SHP77 (cell line): ENCODE data around the gene RNF26.
"Not testable (repeated sequence)": the region's sequence is repeated elsewhere in the genome, so short reads cannot be mapped to it uniquely, and the experiment has no call there.

Experiments used
- DNase-seq, 2 experiments: peaks; one replicate each; lab custom pipeline; 2025; lab: John Stamatoyannopoulos, UW

Gene RNF26

DNA sequence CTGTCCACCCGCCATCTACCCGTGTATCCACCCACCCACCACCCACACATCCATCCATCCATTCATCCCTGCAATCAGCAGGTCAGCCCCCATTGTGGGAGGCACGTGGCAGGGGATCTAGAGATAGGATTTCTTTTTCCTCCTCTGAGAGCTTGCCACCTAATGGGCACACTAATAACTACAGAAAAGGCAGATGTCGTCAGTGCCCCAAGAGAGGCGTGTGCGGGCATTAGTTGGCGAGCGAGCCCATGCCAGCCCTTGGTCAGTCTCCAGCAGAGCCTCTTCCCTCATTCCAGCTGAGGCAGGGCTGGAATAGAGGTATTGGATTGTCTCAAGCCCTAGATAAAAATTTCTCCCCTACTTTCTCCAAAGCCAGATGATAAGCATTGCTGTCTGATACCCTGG lies 37.5 kb downstream of the RNF26 start:
- no peak for DNase-seq

- no peak for DNase-seq
Measured at GRCh38 chr11:119372260-119373058, 38.1 kb downstream of the RNF26 start.

GRCh38 chr11:119373059-119373920 lies 39.0 kb downstream of the RNF26 start:
- DNase-seq = no peak

DNA sequence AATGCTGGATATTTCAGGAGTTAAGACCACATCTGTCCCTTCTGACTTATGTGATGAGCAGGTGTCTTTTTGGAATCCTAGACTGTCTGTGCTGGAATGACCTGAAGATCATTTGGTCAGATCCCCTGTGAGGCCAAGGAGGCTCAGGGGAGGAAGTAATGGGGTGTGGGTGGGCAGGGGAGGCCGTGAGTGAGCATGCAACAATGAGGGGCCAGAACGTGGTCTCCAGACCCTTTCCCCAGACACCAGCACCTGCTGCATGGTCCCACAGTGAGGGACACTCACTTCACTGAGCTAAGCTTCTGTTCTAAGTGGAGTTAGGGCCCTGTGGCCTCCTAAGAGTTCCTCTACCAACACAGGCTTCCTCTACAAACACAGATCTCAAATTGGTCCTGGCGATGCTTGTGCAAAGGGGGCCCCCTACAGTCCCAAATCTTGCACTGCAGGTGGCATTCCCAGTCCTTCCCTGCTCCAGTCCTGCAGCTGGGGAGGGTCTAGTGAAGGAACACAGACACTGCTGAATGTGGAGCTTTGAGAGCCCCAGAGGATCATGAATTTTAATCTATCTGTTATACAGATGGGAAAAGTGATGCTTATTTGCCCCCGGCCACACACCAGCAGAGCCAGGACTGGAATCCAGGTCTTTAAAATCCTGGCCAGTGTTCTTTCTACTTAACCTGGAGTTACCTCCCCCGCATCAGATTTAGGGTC lies 39.7 kb downstream of the RNF26 start:
- peak; percentile 66 to 67 for DNase-seq

- no peak for DNase-seq
Measured at GRCh38 chr11:119374632-119375336, 40.5 kb downstream of the RNF26 start.

GRCh38 chr11:119375337-119376196 lies 41.2 kb downstream of the RNF26 start:
- no peak for DNase-seq

DNA sequence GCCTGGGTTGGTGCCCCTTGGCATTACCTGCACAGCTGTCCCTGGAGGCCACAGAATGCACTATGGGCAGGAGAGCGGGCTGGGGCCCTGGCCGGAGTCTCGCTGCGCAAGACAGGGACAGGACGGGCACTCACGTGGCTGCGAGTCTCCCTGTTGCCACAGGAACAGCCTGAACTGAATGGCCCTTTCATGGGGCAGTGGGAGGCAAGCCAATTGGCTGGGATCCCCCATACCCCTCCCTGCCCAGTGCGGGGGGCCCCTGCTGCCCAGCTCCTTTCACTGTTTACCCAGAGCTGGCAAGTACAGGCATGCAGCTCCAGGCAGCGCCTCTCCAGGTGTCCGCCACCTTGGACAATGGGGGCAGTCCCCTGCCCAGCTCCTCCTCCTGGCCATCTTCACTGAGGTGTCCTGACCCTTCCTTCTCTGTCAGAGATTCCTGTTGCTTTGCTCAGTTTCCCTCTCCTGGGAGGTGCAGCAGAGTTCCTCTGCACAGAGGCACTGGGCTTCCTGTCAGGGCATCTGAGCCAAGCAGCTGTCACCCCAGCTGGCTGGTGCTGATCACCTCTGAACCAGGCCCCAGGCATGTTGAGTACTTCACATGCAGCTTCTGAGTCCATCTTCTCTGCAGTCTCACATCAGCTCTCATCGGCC lies 42.0 kb downstream of the RNF26 start:
- peak; percentile 64 to 68 for DNase-seq

- no peak for DNase-seq
Measured at GRCh38 chr11:119377112-119377901, 43.0 kb downstream of the RNF26 start.

GRCh38 chr11:119377961-119378667 lies 43.8 kb downstream of the RNF26 start:
- no peak for DNase-seq

GRCh38 chr11:119378851-119379465 lies 44.6 kb downstream of the RNF26 start:
- DNase-seq = no peak

GRCh38 chr11:119380160-119380826 lies 46.0 kb downstream of the RNF26 start:
- DNase-seq = no peak

DNA sequence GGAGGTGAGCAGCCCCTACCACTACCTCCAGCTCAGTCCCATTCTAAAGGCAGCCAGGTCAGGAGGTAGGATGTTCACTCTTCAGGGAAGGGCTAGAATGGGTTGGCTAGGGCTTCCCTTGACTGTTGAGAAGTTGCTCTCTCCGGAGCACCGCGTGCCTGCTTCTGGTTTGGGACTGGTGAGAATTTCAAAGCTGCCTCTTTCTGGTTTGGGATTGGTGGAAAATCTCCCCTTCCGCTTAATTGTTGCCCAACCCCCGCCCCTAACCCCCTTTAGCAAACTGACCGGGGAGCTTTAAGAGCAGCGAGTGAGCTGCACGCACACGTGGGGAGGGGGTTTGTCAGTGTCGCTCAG lies 46.5 kb downstream of the RNF26 start:
- no peak for DNase-seq

DNA sequence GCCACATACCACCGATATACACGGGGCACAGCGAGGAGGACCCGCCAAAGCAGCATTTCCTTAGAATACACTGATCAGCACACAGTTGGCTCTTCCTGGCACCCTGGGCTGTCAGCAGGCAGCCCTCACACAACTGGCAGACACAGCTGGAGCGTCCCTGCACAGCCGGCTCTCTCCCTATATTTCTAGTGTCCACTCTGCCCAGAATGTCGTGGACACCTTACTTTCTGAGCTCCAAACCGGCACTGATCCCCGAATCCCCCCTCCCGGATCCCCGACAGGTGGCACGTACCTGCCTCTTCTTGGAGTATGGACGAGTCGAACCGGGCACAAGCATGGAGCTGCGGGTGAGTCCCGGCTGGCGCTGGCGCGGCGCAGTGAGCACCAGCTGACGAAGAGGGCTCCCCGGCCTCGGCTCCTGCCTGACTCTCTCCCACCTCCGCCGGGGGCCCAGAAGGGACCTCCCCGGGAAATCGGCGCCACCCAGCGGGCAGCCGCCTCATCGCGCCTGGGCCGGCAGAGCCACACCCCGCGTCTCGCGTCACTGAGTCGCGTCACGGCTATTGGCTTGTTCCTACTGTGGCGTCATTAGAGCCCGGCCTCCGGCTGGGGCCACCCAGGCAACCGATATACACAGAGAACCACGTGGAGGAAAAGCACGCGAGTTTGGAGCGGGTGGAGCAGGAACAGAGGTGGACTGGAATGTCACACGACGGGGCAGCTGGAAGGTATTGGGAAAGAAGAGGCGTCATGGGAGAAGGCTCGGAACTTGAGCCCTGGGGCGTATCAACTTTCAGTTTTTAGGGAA lies 47.1 kb downstream of the RNF26 start, which contains the start of gene USP2:
USP2 (minus strand) TSS at position 510 of the 808 bp plus-strand sequence. CDS start 8,210 bp downstream, outside the sequence.
- DNase-seq = peak; percentile 91 to 93

DNA sequence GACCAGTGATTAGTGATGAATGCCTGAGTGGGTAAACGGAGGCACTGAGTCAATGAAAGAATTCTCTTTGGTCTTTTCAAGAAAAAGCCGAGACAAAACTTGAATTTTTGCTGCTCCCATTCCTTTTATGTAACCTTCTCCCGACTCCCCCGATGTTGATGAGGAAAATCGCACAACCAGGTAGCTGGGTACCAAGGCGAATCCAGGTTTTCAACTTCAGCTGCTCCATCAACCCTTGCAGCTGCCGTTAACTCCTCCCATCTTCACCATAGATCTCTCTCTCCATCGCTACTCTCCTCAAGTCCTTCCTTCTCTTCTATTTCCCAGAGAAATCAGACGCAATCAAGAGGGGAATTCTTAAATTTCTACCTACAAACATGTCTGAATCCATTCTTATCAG lies 47.8 kb downstream of the RNF26 start:
- no peak for DNase-seq

- DNase-seq = not testable (repeated sequence)
Measured at GRCh38 chr11:119382513-119382912, 48.2 kb downstream of the RNF26 start.

DNA sequence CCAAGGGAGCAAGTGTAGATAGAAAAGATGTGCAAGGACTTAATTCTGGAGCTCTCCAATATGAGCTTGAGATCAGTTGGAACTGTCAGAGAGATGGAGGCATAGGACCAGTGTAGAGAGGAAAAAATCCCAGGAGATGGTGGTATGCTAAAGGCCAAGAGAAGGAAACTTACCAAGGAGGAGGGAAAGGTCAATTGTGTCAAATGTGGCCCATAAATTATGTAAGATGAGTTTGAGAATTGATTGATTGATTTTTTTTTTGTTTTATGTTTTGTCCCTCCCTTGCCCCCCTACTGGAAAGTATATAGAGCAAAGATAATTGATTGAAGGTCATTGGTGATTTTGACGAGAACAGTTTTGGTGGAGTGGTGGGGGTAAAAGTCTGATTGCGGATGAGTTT lies 50.0 kb downstream of the RNF26 start:
- no peak for DNase-seq
